Measurements from ENCODE around the gene MRNIP.

MRNIP gene

DNA sequence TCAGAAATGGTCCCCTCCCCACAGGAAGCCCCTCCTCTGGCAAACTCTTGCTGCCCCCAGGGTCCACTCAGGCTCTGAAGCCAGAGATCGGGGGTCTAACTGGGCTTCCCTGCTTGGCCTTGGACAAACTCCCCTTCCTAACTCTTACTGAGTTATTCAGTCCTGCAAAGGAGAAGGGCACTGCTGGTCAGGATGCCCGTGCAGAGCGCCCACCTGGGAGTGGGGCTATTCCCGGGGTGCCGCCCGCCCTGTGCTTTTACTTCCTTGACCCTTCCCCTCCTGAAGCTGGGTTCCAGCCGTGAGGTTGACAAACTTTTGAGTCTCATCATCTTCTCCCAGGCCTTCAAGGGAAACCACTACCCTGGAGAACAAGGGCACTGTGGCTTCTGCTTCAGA is 44.1 kb upstream of the MRNIP start:
- H3K27ac ChIP-seq, result peak overlapping the region; percentile 99
- TF ChIP-seq, protein P1, sequence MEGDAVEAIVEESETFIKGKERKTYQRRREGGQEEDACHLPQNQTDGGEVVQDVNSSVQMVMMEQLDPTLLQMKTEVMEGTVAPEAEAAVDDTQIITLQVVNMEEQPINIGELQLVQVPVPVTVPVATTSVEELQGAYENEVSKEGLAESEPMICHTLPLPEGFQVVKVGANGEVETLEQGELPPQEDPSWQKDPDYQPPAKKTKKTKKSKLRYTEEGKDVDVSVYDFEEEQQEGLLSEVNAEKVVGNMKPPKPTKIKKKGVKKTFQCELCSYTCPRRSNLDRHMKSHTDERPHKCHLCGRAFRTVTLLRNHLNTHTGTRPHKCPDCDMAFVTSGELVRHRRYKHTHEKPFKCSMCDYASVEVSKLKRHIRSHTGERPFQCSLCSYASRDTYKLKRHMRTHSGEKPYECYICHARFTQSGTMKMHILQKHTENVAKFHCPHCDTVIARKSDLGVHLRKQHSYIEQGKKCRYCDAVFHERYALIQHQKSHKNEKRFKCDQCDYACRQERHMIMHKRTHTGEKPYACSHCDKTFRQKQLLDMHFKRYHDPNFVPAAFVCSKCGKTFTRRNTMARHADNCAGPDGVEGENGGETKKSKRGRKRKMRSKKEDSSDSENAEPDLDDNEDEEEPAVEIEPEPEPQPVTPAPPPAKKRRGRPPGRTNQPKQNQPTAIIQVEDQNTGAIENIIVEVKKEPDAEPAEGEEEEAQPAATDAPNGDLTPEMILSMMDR (conservative IDR thresholded peaks at IDR 0.05), result no peak

DNA sequence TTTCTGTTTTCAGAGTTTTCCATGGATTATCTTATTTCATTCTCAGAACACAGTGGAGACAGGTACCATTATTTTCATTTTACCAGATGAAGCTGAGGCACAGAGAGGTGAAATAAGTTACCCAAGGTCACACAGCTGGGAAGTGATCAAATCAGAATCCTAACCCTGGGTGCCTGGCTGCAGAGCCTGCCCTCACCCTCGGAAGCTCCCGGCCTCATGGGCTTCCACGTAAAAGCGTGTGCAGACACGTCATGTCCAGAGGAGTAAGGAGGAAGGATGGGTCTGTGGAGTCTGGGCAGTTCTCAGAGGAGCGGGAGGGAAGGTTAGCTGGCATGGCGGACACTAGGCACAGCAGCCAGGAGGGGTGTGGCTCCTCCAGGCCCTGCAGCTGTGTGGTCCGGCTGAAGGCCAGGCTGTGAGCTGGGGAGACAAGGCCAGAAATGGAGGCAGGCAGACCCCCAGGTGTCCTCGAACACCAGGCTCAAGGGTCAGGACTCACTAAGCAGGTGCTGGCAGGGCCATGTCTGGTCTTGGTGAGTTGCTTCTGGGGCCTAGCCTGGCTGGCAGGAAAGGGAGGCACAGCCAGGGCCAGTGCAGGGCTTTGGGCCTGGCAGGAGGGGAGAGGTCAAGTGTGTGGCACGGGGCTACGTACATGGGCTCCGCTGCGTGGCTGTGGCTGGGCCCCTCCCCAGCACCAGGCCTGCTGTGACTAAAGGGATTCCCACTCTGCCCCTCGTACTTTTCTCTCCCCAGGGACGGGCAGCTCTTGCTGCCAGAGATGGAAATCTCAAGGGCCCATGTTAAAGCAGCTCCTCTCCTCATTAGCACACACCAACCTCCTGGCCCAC is 43.5 kb upstream of the MRNIP start:
- H3K27ac ChIP-seq, result peak overlapping the region; percentile 99
- TF ChIP-seq, protein P1 (conservative IDR thresholded peaks at IDR 0.05), result no peak

DNA sequence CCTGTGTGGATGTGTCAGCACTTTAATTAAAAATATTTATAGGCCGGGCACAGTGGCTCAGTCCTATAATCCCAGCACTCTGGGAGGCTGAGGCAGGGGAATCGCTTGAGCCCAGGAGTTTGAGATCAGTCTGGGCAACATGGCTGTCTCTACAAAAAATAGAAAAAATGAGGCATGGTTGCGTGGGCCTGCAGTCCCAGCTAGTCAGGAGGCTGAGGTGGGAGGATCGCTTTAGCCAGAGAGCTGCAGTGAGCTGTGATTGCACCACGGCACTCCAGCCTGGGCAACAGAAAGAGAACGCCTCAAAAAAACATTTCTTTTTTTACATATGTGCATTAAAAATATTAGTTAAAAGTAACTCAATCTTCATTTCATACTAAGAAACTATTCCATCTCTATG is 42.8 kb upstream of the MRNIP start:
- peak overlapping the region; percentile 99 for H3K27ac ChIP-seq
- TF ChIP-seq, protein P1 (conservative IDR thresholded peaks at IDR 0.05), result no peak

DNA sequence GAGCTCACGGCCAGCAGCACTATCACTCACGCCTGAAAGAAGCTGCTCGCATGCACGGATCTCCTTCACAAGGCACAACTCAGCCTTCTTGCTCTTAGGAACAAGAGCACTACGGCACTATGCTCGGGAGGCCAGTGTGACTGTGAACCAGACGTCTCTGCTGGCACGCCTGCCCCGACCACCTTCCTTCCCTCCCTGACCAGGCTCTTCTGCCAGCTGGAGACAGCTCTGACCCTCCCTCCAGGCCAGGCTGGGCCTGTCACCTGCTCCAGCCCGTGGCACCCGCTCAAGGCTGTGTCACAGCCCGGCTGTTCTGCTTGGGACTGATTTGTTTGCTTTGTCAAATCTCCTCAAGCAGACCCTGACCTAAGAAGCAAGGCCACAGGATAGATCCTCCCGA is 42.1 kb upstream of the MRNIP start:
- TF ChIP-seq, protein P1 (conservative IDR thresholded peaks at IDR 0.05), result no peak
- peak overlapping the region; percentile 99 for H3K27ac ChIP-seq

DNA sequence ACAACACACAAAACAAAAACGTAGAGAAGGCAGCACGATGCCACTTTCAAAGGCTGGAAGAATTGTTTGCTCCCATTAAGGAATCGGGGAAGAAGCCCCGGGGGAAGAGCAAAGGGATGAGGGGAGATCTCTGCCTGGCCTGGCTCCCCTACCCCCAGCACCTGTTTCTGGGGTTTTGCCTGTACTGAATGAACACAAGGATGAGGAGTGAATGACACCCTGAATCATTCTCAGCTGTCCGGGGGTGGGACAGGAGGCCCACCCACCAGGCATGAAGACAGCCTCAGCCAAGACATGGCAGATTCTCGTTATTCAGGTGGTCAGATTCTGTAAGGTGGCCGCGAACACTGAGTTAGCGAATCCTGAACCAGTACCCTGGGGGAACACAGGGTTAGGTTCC is 41.6 kb upstream of the MRNIP start:
- H3K27ac ChIP-seq, result peak overlapping the region; percentile 99
- TF ChIP-seq, protein P1 (conservative IDR thresholded peaks at IDR 0.05), result no peak

DNA sequence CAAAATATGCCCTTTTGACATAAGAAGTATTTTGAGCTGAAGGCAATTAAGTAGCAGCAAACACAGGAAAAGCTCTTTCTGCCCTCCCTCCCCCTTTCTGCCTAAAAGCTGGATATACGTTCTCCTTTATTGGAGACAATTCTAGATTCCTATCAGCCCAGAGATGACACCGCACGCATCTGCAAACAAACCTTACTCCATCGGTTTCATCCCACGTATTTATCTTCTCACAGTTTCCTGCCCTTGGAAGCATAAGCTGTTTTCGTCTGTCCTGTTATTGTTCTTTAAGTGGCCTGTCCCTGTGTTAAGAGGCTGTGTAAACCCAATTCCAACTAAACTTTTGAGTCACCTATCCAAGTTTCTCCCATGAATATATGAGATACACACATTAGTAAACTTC is 37.2 kb upstream of the MRNIP start:
- peak overlapping the region; percentile 99 for H3K27ac ChIP-seq
- TF ChIP-seq, protein P1 (conservative IDR thresholded peaks at IDR 0.05), result no peak

DNA sequence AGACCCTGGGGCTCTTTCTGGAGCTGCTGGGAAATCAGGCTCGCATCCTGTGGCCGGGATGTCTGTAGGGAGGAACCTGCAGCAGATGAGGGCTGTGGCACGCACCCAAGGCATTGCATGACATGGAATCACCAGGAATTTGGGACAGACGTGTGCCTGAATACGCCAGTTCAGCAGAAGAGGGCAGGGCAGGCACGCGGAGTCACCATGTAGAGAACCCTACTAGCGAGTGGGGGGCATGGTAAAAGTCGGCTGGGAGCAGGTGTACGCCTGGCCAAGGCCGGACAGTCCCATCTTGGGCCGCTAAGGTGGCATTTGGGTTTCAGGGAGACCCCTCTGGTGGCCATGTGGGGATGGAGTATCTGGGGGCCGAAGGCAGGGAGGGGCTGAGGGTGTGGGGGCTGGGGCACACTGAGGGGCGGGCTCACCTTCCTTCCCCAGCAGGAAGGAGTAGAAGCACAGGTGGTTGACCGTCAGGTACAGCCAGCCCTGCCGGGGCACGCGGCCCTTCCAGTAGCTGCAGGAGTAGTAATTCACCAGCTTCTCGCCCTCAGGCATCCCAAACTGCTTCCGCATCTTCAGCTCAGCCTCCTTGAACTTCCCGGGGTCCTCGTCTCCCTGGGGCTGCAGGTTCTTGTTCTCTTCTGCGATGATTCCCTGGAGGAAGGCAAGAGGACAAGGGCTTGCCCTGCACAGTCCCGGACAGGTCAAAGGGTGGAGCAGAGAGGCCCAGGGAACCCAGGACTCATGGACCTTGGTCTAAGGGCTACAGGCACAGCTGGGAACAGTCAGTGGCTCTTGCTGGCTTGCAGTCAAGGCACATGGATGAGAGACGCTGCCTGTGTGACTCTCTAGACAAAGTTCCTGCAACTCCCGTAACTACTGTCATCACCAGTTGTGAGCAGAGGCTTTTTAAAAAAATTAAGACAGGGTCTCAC is 35.6 kb upstream of the MRNIP start:
- peak overlapping the region; percentile 99 for H3K27ac ChIP-seq
- TF ChIP-seq, protein P1 (conservative IDR thresholded peaks at IDR 0.05), result no peak
